IMR-90 (cell line): ENCODE measurements around the gene ZNF778. TPM values are rescaled to one million over a fixed set of nuclear protein-coding genes. Genes with fewer than 3 reads are reported as not detected.
A peak's percentile ranks its signal among the peaks of the same experiment; 100 is the strongest.

Experiments used
- ATAC-seq: fragments of 200-7000 bp; cut with Tn5 transposase; 2 replicates; pipeline ENCODE4 v1.9.1; 2020; ENCODE audit warnings: low read depth, mild to moderate bottlenecking, moderate library complexity
- BruUV-seq: library from RNA; stranded (reverse); fragments of 400-500 nt; replicated peaks from 2 replicates; lab custom pipeline; 2021; lab: Mats Ljungman, UMichigan
- CTCF ChIA-PET: fragments of 300-600 bp; formaldehyde crosslinking; extraction: SDS; loops from one replicate; lab custom pipeline; 2021; ENCODE audit warnings: antibody characterized with exemption; lab: Yijun Ruan, JAX
- POLR2A ChIA-PET: fragments of 300-600 bp; sonication (Branson Sonifier 250); formaldehyde crosslinking; loops from one replicate; lab custom pipeline; 2022; ENCODE audit warnings: antibody characterized with exemption; ENCODE audit not compliant: unreplicated experiment; lab: Charles Lee
- DNase-seq: peaks from one replicate; pipeline ENCODE4 v3.0.0; 2013
- H2AFZ ChIP-seq: replicated peaks from 2 replicates; pipeline ENCODE3; 2013; ENCODE audit warnings: low read length, mild to moderate bottlenecking; ENCODE audit not compliant: poor library complexity
- H2AK5ac ChIP-seq: 2 replicates; pipeline ENCODE4 v1.6.1; 2013; ENCODE audit warnings: low read depth, low read length, inconsistent platforms
- H2AK9ac ChIP-seq: replicated peaks from 2 replicates; pipeline ENCODE3; 2013; ENCODE audit warnings: mild to moderate bottlenecking, low read depth, low read length, moderate library complexity; ENCODE audit not compliant: poor library complexity
- H2BK120ac ChIP-seq: 2 replicates; pipeline ENCODE4 v1.6.1; 2013; ENCODE audit warnings: low read depth, low read length, inconsistent platforms
- H2BK15ac ChIP-seq: 3 replicates; pipeline ENCODE4 v1.6.1; 2013; ENCODE audit warnings: low read depth, low read length, inconsistent platforms
- H2BK20ac ChIP-seq: 2 replicates; pipeline ENCODE4 v1.6.1; 2013; ENCODE audit warnings: low read depth, mild to moderate bottlenecking, inconsistent platforms, low read length, moderate library complexity
- H2BK5ac ChIP-seq: 2 replicates; pipeline ENCODE4 v1.6.1; 2013; ENCODE audit warnings: mild to moderate bottlenecking, low read depth, low read length, inconsistent platforms; ENCODE audit not compliant: poor library complexity, severe bottlenecking
- H3K14ac ChIP-seq: replicated peaks from 2 replicates; pipeline ENCODE4 v1.6.1; 2013; ENCODE audit warnings: low read depth, low read length, inconsistent platforms
- H3K18ac ChIP-seq: 2 replicates; pipeline ENCODE4 v1.6.1; 2013; ENCODE audit warnings: low read depth, low read length, control low read depth
- H3K23ac ChIP-seq: 2 replicates; pipeline ENCODE4 v1.6.1; 2013; ENCODE audit warnings: low read depth, low read length, inconsistent platforms
- H3K27ac ChIP-seq: 2 replicates; pipeline ENCODE4 v1.5.1; 2013; ENCODE audit warnings: mild to moderate bottlenecking, control low read depth, low read length; ENCODE audit not compliant: insufficient read depth
- H3K27me3 ChIP-seq: 2 replicates; pipeline ENCODE4 v1.6.1; 2013; ENCODE audit warnings: low read length; ENCODE audit not compliant: control insufficient read depth, insufficient read depth
- H3K36me3 ChIP-seq: 2 replicates; pipeline ENCODE4 v1.6.1; 2013; ENCODE audit warnings: low read length, mixed read lengths; ENCODE audit not compliant: control insufficient read depth, insufficient read depth
- H3K4ac ChIP-seq: 2 replicates; pipeline ENCODE4 v1.6.1; 2013; ENCODE audit warnings: low read depth, low read length, inconsistent platforms
- H3K4me1 ChIP-seq: 2 replicates; pipeline ENCODE4 v1.6.1; 2013; ENCODE audit warnings: low read length, mixed read lengths; ENCODE audit not compliant: control insufficient read depth, insufficient read depth
- H3K4me2 ChIP-seq: 2 replicates; pipeline ENCODE4 v1.6.1; 2013; ENCODE audit warnings: low read depth, mild to moderate bottlenecking, control low read depth, low read length, moderate library complexity
- H3K4me3 ChIP-seq: 2 replicates; pipeline ENCODE4 v1.5.1; 2013; ENCODE audit warnings: low read depth, mild to moderate bottlenecking, control low read depth, low read length, moderate library complexity; ENCODE audit not compliant: insufficient read depth
- H3K56ac ChIP-seq: 2 replicates; pipeline ENCODE4 v1.6.1; 2013; ENCODE audit warnings: low read length, inconsistent platforms; ENCODE audit not compliant: insufficient read depth; ENCODE audit errors: extremely low read depth
- H3K79me1 ChIP-seq, 2 experiments: 2 replicates each; pipeline ENCODE4 v1.6.1; 2013; ENCODE audit warnings: low read length in 2 of 2, inconsistent platforms in 1 of 2, low read depth in 1 of 2
- H3K9ac ChIP-seq: 2 replicates; pipeline ENCODE4 v1.6.1; 2013; ENCODE audit warnings: low read depth, low read length, control low read depth
- H3K9me1 ChIP-seq: 2 replicates; pipeline ENCODE4 v1.6.1; 2013; ENCODE audit warnings: low read length, inconsistent platforms; ENCODE audit not compliant: insufficient read depth
- H3K9me3 ChIP-seq: 2 replicates; pipeline ENCODE4 v1.6.1; 2013; ENCODE audit warnings: low read length; ENCODE audit not compliant: control insufficient read depth, insufficient read depth
- H4K20me1 ChIP-seq: 2 replicates; pipeline ENCODE4 v1.6.1; 2013; ENCODE audit warnings: low read length, inconsistent platforms; ENCODE audit not compliant: insufficient read depth
- H4K5ac ChIP-seq: 2 replicates; pipeline ENCODE4 v1.6.1; 2013; ENCODE audit warnings: mild to moderate bottlenecking, low read depth, low read length, control low read depth
- H4K8ac ChIP-seq, 2 experiments: 2 replicates each; pipeline ENCODE4 v1.6.1; 2013; ENCODE audit warnings: low read depth in 2 of 2, low read length in 2 of 2, control low read depth in 1 of 2, inconsistent platforms in 1 of 2
- H4K91ac ChIP-seq: 2 replicates; pipeline ENCODE4 v1.6.1; 2013; ENCODE audit warnings: low read depth, low read length, inconsistent platforms; ENCODE audit not compliant: insufficient read depth
- BHLHE40 ChIP-seq: fragments of 150-350 bp; IDR thresholded peaks from 2 replicates; pipeline ENCODE4 v1.6.1; 2016; ENCODE audit warnings: mild to moderate bottlenecking, low read depth, low read length
- CEBPB ChIP-seq: IDR thresholded peaks from 2 replicates; pipeline ENCODE4 v1.6.1; 2012; ENCODE audit warnings: low read depth, low read length, improper control_type of control experiment
- CHD1 ChIP-seq: IDR thresholded peaks from 2 replicates; pipeline ENCODE4 v1.6.1; 2012; ENCODE audit warnings: low read depth, low read length, improper control_type of control experiment
- MAFK ChIP-seq: IDR thresholded peaks from 2 replicates; pipeline ENCODE4 v1.6.1; 2012; ENCODE audit warnings: low read depth, low read length, improper control_type of control experiment
- POLR2A ChIP-seq: IDR thresholded peaks from 2 replicates; pipeline ENCODE4 v1.6.1; 2012; ENCODE audit warnings: mild to moderate bottlenecking, low read depth, low read length
- RCOR1 ChIP-seq: IDR thresholded peaks from 2 replicates; pipeline ENCODE4 v1.6.1; 2012; ENCODE audit warnings: mild to moderate bottlenecking, low read length, improper control_type of control experiment; ENCODE audit not compliant: insufficient replicate concordance
- RFX5 ChIP-seq: IDR thresholded peaks from 2 replicates; pipeline ENCODE4 v1.8.0; 2012; ENCODE audit warnings: low read depth, mild to moderate bottlenecking, low read length, moderate library complexity
- WGBS, 2 experiments: methylation state at CpG; one replicate each; pipeline versions ENCODE4 v1.1.5 to v1.1.7; 2013; ENCODE audit warnings: missing lambda C conversion rate in 2 of 2; ENCODE audit not compliant: insufficient read length in 1 of 2; ENCODE audit errors: extremely low coverage in 2 of 2; 5-methylcytosine and 5-hydroxymethylcytosine counted together
- dilution Hi-C: fragments of 300-500 bp; cut with HindIII; formaldehyde crosslinking; loops from one replicate; pipeline ENCODE4 v1.14.3; 2018; ENCODE audit warnings: low sequenced_read_pairs; ENCODE audit not compliant: unreplicated experiment
- in situ Hi-C: fragments of 300-500 bp; cut with MboI; formaldehyde crosslinking; loops from 3 replicates; pipeline ENCODE4 v1.14.3; 2019; ENCODE audit warnings: low sequenced_read_pairs, inconsistent platforms, mixed read lengths
- intact Hi-C: fragments of 100-400 bp; cut with micrococcal nuclease; formaldehyde crosslinking; loops from 2 replicates; pipeline ENCODE4 v1.10.0; 2022
- polyA plus RNA-seq, 3 experiments: library from polyadenylated mRNA; depleted of rRNA; stranded (reverse); fragments of >200 nt; gene quantifications; 2 replicates each; pipeline ENCODE4 v1.2.3, GENCODE V29; 2012; ENCODE audit warnings: low replicate concordance in 1 of 3
- total RNA-seq: library from RNA; depleted of rRNA; stranded (reverse); fragments of >200 nt; gene quantifications from 2 replicates; pipeline ENCODE4 v1.2.3, GENCODE V29; 2012

Gene ZNF778
- total and polyA plus RNA-seq, 2 of the 4 experiments (the other 2 are of a cell fraction): 5.6 to 9.9 TPM

DNA sequence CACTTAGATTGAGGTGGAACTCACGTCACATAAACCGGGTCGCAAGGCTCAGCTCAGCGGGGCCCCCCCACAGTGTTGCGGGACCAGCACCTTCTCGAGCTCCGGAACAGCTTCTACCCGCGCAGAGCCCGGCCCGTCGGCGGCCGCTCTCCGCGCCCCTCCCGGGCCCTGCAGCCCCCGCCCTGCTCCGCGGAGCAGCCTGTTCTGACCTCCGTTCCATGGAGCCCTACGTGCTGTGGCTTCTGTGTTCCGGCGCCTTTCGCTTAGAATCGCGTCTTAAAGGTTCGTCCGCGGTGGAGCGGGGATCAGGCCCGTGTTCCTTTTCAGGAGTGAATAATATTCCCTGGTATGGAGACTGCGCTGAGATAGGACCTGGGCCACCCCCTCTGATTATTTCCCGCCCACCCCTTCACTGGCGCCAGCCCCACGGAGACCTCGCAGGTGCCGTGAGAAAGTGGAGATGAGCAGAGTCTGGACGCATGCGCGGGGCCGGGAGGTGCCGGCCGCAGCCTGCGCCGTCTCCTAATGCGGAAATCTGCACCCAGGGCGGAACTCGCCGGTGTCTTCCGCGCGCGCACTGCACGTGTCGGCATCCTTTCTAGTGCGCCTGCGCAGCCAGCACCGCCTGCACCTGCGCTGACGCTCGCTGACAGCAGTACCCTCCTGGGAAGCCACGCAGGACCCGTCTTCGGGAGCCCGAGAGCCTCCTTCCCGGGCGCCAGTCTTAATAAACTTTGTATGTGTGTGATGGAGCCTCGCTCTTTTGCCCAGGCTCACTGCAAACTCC is 30.9 kb downstream of the ZNF778 start:
- ATAC-seq: no peak
- in situ Hi-C loops: no loop called here

More for the DNA sequence above, 30.9 kb downstream of the ZNF778 start:
- POLR2A ChIA-PET: no interaction called here
- Histone ChIP-seq H3K9me1 (no peaks in the 10 kb centered on the region; the same call in 1 of the 2 replicates), H3K4me2 (peak overlapping the region; percentile 64; the same call in 1 of the 2 replicates), H3K27ac (no peak overlapping the region), H2AK5ac (no peak overlapping the region), H3K4ac (no peak overlapping the region), H2BK120ac (no peak overlapping the region), H2BK15ac (no peak overlapping the region), H4K5ac (no peak overlapping the region), H2BK20ac (no peak overlapping the region), H3K79me1 (peaks cover 0 to 4% of the 10 kb centered on the region in 2 experiments; a peak in 1 of 4 replicates), H3K4me3 (peak overlapping the region; percentile 58), H3K27me3 (no peaks in the 10 kb centered on the region), H2AK9ac (no peak overlapping the region), H3K9me3 (no peaks in the 10 kb centered on the region; the same call in 1 of the 2 replicates), H2BK5ac (no peak overlapping the region), H3K9ac (no peak overlapping the region), H3K56ac (no peak overlapping the region), H3K23ac (no peak overlapping the region), H4K91ac (no peak overlapping the region), H3K36me3 (no peaks in the 10 kb centered on the region), H3K18ac (no peak overlapping the region), H3K14ac (no peak overlapping the region), H4K20me1 (no peaks in the 10 kb centered on the region), H4K8ac (no peak overlapping the region), H2AFZ (no peak overlapping the region), H3K4me1 (peaks cover 3% of the 10 kb centered on the region)
- CTCF ChIA-PET: no interaction called here
- intact Hi-C loops: no loop called here
- no peak for DNase-seq
- WGBS, 2 experiments: 69% methylated on average over 24 of the region's 69 CpGs; no CpG with 5 or more reads in 1 of the 2 experiments
- no peak for TF ChIP-seq CEBPB
- TF ChIP-seq RCOR1: no peak
- TF ChIP-seq MAFK: no peak
- TF ChIP-seq BHLHE40: no peak
- no peak for TF ChIP-seq CHD1
- TF ChIP-seq POLR2A: no peak
- TF ChIP-seq RFX5: no peak
- no TSS peak for BruUV-seq
- dilution Hi-C loops: no loop called here
